ENCODE measurements around the gene FAM168A. TPM values are rescaled to one million over a fixed set of nuclear protein-coding genes. Genes with fewer than 3 reads are reported as not detected.

Gene FAM168A
- total RNA-seq, 2 donors from 2014 or later = 8.9 to 14.0 TPM

GRCh38 chr11:73554671-73555320, 43.1 kb downstream of the FAM168A start:
- DNase-seq (no peak), ATAC-seq (no peak)
- TF ChIP-seq POLR2A (IDR thresholded peaks at IDR 0.05) (no peak), CTCF (IDR thresholded peaks at IDR 0.05) (no peak)
- H3K4me1 ChIP-seq = peaks cover 10% of the 10 kb centered on the region
- intact Hi-C loops (cut with DNase I) = no loop called here
- no peaks in the 10 kb centered on the region for H3K27me3 ChIP-seq
- H3K36me3 ChIP-seq (replicated peaks in 1 of 2; ENCODE audit: insufficient read depth in 1 of 2, low read depth in 2 of 2) = no peaks in the 10 kb centered on the region
- 47 to 57% methylated on average over 1 of the region's 1 CpG for WGBS, 2 donors
- no peaks in the 10 kb centered on the region for H3K9me3 ChIP-seq
- H3K27ac ChIP-seq = no peak overlapping the region
- no peak overlapping the region for H3K4me3 ChIP-seq

- Histone ChIP-seq H3K36me3 (replicated peaks in 1 of 2; ENCODE audit: insufficient read depth in 1 of 2, low read depth in 2 of 2) (no peaks in the 10 kb centered on the region), H3K9me3 (no peaks in the 10 kb centered on the region), H3K4me3 (no peak overlapping the region), H3K4me1 (peaks cover 10% of the 10 kb centered on the region), H3K27me3 (no peaks in the 10 kb centered on the region), H3K27ac (no peak overlapping the region)
- ATAC-seq (no peak), DNase-seq (no peak)
- TF ChIP-seq CTCF (IDR thresholded peaks at IDR 0.05) (no peak), POLR2A (IDR thresholded peaks at IDR 0.05) (no peak)
- 95 to 100% methylated on average over 2 of the region's 2 CpGs for WGBS, 2 donors
- intact Hi-C loops (cut with DNase I) = no loop called here
These were observed 44.6 kb downstream of the FAM168A start for GRCh38 chr11:73553266-73553665.

GRCh38 chr11:73551677-73552076, 46.2 kb downstream of the FAM168A start:
- no peak overlapping the region for H3K4me3 ChIP-seq
- ATAC-seq (no peak), DNase-seq (no peak)
- H3K27ac ChIP-seq = no peak overlapping the region
- no peaks in the 10 kb centered on the region for H3K27me3 ChIP-seq
- no peak for TF ChIP-seq CTCF (IDR thresholded peaks at IDR 0.05)
- TF ChIP-seq POLR2A (IDR thresholded peaks at IDR 0.05) = no peak
- 48 to 62% methylated on average over 1 of the region's 1 CpG for WGBS, 2 donors
- peaks cover 10% of the 10 kb centered on the region for H3K4me1 ChIP-seq
- intact Hi-C loops (cut with DNase I) = no loop called here
- no peaks in the 10 kb centered on the region for H3K9me3 ChIP-seq
- no peaks in the 10 kb centered on the region for H3K36me3 ChIP-seq (replicated peaks in 1 of 2; ENCODE audit: insufficient read depth in 1 of 2, low read depth in 2 of 2)

GRCh38 chr11:73549376-73549775, 48.5 kb downstream of the FAM168A start:
- TF ChIP-seq CTCF (IDR thresholded peaks at IDR 0.05) = no peak
- TF ChIP-seq POLR2A (IDR thresholded peaks at IDR 0.05) = no peak
- Histone ChIP-seq H3K4me3 (no peak overlapping the region), H3K27ac (no peak overlapping the region), H3K36me3 (replicated peaks in 1 of 2; ENCODE audit: insufficient read depth in 1 of 2, low read depth in 2 of 2) (no peaks in the 10 kb centered on the region), H3K27me3 (no peaks in the 10 kb centered on the region), H3K9me3 (no peaks in the 10 kb centered on the region), H3K4me1 (peaks cover 10% of the 10 kb centered on the region)
- DNase-seq (no peak), ATAC-seq (no peak)
- intact Hi-C loops (cut with DNase I) = no loop called here
- WGBS, 2 donors = 90 to 92% methylated on average over 4 of the region's 4 CpGs
